Fibroblast of skin of right quadriceps (primary cell): ENCODE results near the gene ZNF772.

Experiments used
- DNase-seq: peaks from one replicate; pipeline ENCODE4 v3.0.0-alpha.2; 2013

The ZNF772 gene

DNA sequence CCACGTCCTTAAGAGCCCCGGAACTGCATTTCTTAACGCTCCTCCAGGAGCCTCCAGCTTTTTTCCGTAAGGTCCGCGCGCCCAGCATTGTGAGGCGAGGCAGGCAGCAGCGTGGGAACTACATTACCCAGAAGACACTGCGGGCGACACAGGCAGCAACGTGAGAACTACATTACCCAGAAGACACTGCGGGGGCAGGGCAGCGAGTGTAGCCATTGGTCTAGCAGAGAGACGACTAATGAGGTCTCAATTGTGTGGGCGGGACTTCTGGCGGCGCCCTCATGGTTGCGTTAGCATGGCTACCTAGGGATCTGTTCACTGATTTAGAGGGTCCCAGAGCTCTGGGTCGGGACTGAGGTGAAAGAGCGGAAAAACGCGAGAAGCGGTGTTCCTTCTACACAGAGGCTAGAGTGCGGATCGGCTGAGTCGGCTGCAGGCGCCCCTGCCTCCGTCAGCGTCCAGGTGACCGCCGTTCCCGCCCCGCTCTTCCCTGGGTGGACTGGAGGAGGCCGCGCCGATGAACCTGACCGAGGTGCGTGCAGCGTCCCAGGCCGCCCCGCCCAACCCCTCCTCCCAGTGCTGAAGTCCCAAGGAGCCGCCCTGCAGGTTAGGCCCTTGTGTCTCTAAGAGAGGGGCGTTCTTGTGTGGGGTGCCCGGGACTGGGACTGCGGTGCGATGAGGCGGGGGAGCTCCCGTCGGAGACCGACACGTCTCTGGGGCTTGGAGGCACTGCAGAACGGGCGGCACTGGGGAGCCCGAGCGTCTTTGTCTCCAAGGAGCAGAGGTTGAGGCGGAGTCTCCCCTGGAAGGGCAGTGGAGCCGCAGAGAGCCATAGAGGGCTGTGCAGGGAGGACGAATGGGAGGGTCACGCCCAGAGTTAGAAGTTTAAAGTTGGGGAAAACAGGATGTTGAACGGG lies 42.0 kb downstream of the ZNF772 start, which contains the start of gene ZNF749:
ZNF749 (plus strand) TSS at position 264 of the 917 bp plus-strand sequence; CDS start at position 518, 254 bp downstream.
- DNase-seq, result peak; percentile 98

- peak; percentile 6 for DNase-seq
These were observed 42.8 kb downstream of the ZNF772 start for GRCh38 chr19:57434386-57435061.

DNA sequence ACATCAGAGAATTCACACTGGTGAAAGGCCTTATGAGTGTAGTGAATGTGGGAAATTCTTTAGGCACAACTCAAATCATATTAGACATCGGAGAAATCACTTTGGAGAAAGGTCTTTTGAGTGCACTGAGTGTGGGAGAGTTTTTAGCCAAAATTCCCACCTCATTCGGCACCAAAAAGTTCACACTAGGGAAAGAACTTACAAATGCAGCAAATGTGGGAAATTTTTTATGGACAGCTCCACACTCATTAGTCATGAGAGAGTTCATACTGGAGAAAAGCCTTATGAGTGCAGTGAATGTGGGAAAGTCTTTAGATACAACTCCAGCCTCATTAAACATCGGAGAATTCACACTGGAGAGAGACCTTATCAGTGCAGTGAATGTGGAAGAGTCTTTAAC lies 56.3 kb downstream of the ZNF772 start:
- no peak for DNase-seq

DNA sequence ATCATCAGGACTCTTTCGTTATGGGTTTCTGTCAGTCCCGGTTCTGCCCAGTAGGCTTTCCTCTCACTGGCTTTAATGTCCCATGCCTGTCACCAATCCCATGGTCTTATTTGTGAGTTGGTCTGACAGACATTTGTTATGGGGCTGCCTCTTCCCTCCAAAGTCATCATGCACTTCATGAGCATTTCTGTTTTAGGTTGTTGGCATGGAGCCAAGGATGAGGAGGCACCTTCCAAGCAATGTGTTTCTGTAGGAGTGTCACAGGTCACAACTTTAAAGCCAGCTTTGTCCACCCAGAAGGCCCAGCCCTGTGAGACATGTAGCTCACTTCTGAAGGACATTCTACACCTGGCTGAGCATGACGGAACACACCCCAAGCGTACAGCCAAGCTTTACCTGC lies 57.9 kb downstream of the ZNF772 start:
- DNase-seq, result no peak
